Activated B cell treated with CpG ODN at 0.5 μM for 24 hours (primary cell): Measurements from ENCODE around the gene PDE9A. TPM values are rescaled to one million over a fixed set of nuclear protein-coding genes. Genes with fewer than 3 reads are reported as not detected.
A peak's percentile ranks its signal among the peaks of the same experiment; 100 is the strongest.

Experiments
- ATAC-seq: fragments of 200-7000 bp; cut with Tn5 transposase; one replicate; pipeline ENCODE4 v1.10.0; 2021; ENCODE audit warnings: low read depth, mild to moderate bottlenecking, moderate library complexity
- CTCF ChIA-PET: fragments of 350-600 bp; sonication (Branson Sonifier 250); formaldehyde crosslinking; loops from one replicate; lab custom pipeline; 2021; ENCODE audit warnings: antibody characterized with exemption; lab: Charles Lee
- POLR2A ChIA-PET: fragments of 350-600 bp; sonication (Branson Sonifier 250); formaldehyde crosslinking; loops from one replicate; lab custom pipeline; 2021; ENCODE audit warnings: antibody characterized with exemption; lab: Charles Lee
- DNase-seq: peaks from one replicate; pipeline ENCODE4 v3.0.0; 2022
- H3K27ac Mint-ChIP-seq: one replicate; pipeline ENCODE4 v1.8.0; 2020; ENCODE audit warnings: mixed read lengths
- H3K27me3 Mint-ChIP-seq: one replicate; pipeline ENCODE4 v1.8.0; 2021; ENCODE audit warnings: mixed read lengths
- H3K36me3 Mint-ChIP-seq: one replicate; pipeline ENCODE4 v1.8.0; 2021; ENCODE audit warnings: low read depth, mixed read lengths
- H3K4me1 Mint-ChIP-seq: one replicate; pipeline ENCODE4 v1.8.0; 2021; ENCODE audit warnings: mixed read lengths
- H3K4me3 Mint-ChIP-seq: one replicate; pipeline ENCODE4 v1.8.0; 2020; ENCODE audit warnings: mild to moderate bottlenecking, mixed read lengths
- H3K9me3 Mint-ChIP-seq: one replicate; pipeline ENCODE4 v1.8.0; 2020; ENCODE audit warnings: mixed read lengths
- intact Hi-C: fragments of 100-400 bp; cut with micrococcal nuclease; formaldehyde crosslinking; loops from one replicate; pipeline ENCODE4 v1.15.1; 2024
- total RNA-seq: library from RNA; stranded (reverse); gene quantifications from 2 replicates; pipeline ENCODE4 v1.2.3, GENCODE V29; 2022
- TF ChIP-seq, protein P1 (sequence below): fragments of 200-600 bp; IDR thresholded peaks from one replicate; pipeline ENCODE4 v1.8.0; 2022; ENCODE audit warnings: antibody characterized with exemption, mild to moderate bottlenecking

Gene PDE9A
- total RNA-seq, 1 donor from 2014 or later, result 0.58 TPM

DNA sequence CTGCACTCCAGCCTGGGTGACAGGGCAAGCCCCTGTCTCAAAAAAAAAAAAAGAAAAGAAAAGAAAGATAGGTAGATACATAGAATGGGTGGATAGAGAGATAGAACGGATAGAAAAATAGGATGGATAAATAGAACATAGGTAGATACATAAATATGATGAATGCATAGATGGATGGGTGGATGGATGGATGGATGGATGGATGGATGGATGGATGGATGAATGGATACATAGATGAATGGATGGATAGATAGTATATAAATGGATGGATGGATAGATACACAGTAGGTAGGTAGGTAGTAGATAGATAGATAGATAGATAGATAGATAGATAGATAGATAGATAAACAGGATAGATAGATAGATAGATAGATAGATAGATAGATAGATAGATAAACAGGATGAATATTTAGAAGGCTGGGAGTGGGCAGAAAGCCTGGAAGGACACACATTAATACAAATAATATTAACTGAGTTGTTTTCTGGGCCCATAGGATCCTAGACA is 87.0 kb downstream of the PDE9A start:
- H3K27ac Mint-ChIP-seq, result no peak overlapping the region
- no peaks in the 10 kb centered on the region for H3K9me3 Mint-ChIP-seq
- ChIA-PET POLR2A (no interaction called here), CTCF (no interaction called here)
- intact Hi-C loops, result no loop called here
- peaks cover 15% of the 10 kb centered on the region for H3K4me1 Mint-ChIP-seq
- ATAC-seq, result no peak
- TF ChIP-seq, protein P1, sequence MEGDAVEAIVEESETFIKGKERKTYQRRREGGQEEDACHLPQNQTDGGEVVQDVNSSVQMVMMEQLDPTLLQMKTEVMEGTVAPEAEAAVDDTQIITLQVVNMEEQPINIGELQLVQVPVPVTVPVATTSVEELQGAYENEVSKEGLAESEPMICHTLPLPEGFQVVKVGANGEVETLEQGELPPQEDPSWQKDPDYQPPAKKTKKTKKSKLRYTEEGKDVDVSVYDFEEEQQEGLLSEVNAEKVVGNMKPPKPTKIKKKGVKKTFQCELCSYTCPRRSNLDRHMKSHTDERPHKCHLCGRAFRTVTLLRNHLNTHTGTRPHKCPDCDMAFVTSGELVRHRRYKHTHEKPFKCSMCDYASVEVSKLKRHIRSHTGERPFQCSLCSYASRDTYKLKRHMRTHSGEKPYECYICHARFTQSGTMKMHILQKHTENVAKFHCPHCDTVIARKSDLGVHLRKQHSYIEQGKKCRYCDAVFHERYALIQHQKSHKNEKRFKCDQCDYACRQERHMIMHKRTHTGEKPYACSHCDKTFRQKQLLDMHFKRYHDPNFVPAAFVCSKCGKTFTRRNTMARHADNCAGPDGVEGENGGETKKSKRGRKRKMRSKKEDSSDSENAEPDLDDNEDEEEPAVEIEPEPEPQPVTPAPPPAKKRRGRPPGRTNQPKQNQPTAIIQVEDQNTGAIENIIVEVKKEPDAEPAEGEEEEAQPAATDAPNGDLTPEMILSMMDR, result no peak
- H3K4me3 Mint-ChIP-seq, result no peak overlapping the region
- DNase-seq, result no peak
- H3K36me3 Mint-ChIP-seq, result no peaks in the 10 kb centered on the region
- no peaks in the 10 kb centered on the region for H3K27me3 Mint-ChIP-seq

DNA sequence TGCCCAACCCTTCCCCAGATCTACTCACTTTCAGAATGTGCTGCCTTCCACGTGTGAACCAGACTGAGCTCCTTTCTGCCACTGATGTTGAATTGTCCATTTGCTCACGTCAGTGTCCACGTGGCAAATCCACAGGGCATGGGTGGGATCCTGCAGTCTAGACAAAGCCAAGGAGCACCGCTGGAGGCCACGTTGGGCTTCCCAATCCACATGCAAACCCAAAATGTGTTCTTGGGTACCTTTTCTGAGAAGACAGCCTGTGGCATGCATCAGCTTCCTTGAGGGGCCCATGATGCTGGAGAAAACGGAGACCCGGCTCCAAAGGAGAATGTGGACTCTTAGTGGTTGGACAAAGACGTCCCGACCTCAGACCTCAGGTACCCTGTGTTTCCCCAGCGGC is 87.6 kb downstream of the PDE9A start:
- intact Hi-C loops, result no loop called here
- Mint-ChIP-seq H3K36me3 (no peaks in the 10 kb centered on the region), H3K9me3 (no peaks in the 10 kb centered on the region), H3K4me1 (peaks cover 18% of the 10 kb centered on the region), H3K4me3 (no peak overlapping the region), H3K27me3 (no peaks in the 10 kb centered on the region), H3K27ac (no peak overlapping the region)
- ATAC-seq (no peak), DNase-seq (no peak)
- ChIA-PET CTCF (no interaction called here), POLR2A (no interaction called here)
- TF ChIP-seq, protein P1, result no peak

DNA sequence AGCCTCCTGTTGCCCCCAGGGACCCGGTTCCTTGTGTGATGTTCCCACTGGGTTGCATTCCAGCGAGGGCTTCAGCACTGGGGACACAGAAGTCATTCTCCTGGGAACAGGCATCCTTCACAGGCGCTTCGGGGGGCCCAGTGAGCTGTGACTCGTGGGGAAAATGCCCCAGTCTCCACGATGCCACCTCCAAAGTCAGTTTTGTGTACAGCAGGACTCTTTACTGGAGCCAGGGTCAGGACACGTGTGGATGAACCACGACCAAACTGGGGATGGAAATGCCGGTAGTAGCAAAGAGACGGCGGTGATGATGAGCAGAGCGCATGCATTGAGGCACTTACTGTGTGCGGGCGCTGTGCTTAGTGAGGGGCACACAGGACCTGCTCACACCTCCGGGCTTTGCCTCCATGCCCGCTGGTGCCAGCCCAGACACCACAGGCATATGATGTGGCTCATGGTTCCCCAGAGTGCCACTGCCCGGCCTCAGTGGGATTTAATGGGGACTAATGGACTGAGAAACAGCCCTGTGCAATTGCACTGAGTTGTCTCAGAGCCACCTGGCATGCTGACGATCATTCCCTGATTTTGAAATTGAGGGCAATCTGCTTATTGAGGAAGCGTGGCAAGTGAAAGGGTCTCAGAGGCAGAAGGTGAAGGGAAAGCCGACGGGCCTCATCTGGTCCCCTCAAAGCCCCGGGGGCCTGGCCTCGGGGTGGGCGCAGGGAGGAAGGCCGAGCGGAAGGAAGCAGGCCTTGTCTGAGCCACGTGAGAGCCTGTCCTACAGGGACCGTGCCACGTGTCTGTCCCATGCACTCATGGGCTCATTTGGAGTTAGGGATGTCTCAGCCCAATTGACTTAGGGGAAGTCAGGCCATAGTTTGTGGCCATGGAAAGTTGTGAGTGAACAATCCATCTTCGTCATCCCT is 91.4 kb downstream of the PDE9A start:
- DNase-seq (no peak), ATAC-seq (no peak)
- Mint-ChIP-seq H3K4me1 (peaks cover 14% of the 10 kb centered on the region), H3K4me3 (no peak overlapping the region), H3K27me3 (no peaks in the 10 kb centered on the region), H3K9me3 (no peaks in the 10 kb centered on the region), H3K36me3 (no peaks in the 10 kb centered on the region), H3K27ac (no peak overlapping the region)
- ChIA-PET POLR2A (no interaction called here), CTCF (no interaction called here)
- TF ChIP-seq, protein P1, result no peak
- intact Hi-C loops, result loop anchor here (5.0 kb wide), 1 partner anchor 38 kb away; no protein-coding TSS in a partner anchor

DNA sequence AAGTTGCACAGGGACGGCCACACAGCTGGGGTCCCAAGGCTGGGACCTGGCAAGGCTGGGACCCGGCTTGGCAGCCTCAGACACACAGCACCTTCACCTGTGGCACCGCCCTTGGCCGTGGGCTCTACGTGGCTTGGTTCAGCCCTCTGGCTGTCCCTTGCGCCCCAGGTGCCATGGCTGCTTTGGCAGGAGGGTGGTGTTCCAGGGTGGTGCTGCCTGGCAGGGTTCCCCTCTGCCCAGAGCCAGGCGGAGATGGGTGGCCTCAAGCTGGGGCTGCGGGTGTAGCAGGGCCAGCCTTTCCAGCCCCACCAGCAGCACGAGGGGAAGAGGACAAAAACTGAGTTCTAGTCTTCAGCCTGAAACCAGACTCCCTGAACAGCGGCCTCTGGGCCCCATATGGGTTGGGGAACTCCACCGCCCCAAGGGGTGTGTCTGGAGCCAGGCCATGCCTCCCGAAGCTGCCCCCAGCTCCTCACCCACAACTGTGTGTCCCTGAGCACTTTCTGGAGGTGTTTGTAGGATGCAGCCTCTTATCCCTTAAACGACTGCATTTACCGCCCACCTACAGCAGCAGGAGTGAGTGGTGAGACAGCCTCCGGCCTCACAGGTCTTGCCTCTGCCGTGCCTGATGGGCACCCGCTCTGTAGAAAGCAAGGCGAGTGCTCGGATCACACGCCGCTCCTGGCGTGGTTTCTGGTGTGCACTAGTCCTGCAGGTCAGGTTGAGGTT is 92.3 kb downstream of the PDE9A start:
- ChIA-PET POLR2A (no interaction called here), CTCF (no interaction called here)
- no peaks in the 10 kb centered on the region for H3K36me3 Mint-ChIP-seq
- DNase-seq, result no peak
- ATAC-seq, result no peak
- intact Hi-C loops, result loop anchor here (5.0 kb wide), 1 partner anchor 37 kb away; no protein-coding TSS in a partner anchor
- H3K4me3 Mint-ChIP-seq, result no peak overlapping the region
- H3K27ac Mint-ChIP-seq, result no peak overlapping the region
- TF ChIP-seq, protein P1, result no peak
- no peaks in the 10 kb centered on the region for H3K9me3 Mint-ChIP-seq
- H3K27me3 Mint-ChIP-seq, result no peaks in the 10 kb centered on the region
- H3K4me1 Mint-ChIP-seq, result peaks cover 14% of the 10 kb centered on the region

DNA sequence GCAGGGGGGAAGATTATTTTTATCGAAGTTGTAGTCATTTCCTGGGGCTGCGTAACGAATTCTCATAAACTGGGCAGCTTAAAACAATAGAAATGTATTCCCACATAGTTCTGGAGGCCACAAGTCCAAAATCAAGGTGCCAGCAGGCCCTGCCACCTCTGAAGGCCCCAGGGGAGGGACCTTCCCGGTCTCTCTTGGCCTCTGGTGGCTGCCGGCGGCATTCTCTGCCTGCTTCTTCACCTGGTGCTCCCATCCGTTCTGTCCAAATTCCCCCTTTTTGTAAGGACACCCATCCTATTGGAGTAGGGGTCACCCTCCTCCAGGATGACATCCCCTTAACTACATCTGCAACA is 92.8 kb downstream of the PDE9A start:
- TF ChIP-seq, protein P1, result no peak
- POLR2A ChIA-PET, result no interaction called here
- H3K4me1 Mint-ChIP-seq, result peaks cover 14% of the 10 kb centered on the region

More for the DNA sequence above, 92.8 kb downstream of the PDE9A start:
- peak overlapping the region; percentile 75 for H3K4me3 Mint-ChIP-seq
- peak overlapping the region; percentile 50 for H3K27ac Mint-ChIP-seq
- H3K36me3 Mint-ChIP-seq, result no peaks in the 10 kb centered on the region
- intact Hi-C loops, result loop anchor here (5.0 kb wide), 1 partner anchor 36 kb away; no protein-coding TSS in a partner anchor
- ATAC-seq (no peak), DNase-seq (no peak)
- H3K27me3 Mint-ChIP-seq, result no peaks in the 10 kb centered on the region
- no peaks in the 10 kb centered on the region for H3K9me3 Mint-ChIP-seq
- CTCF ChIA-PET, result no interaction called here
